ENCODE results near the gene LGALS4.

- TF ChIP-seq POLR2A (IDR thresholded peaks at IDR 0.05; ENCODE audit: low read depth, low read length) (no peak), POLR2AphosphoS5 (IDR thresholded peaks at IDR 0.05; ENCODE audit: low read depth, low read length) (no peak)
These were observed 40.5 kb upstream of the LGALS4 start for GRCh38 chr19:38853214-38853613.
